GM19025 (cell line): ENCODE data around the gene VPS26B.
"Not testable (repeated sequence)": the region's sequence is repeated elsewhere in the genome, so short reads cannot be mapped to it uniquely, and the experiment has no call there.

ENCODE experiments used
- ATAC-seq: cut with Tn5 transposase; IDR thresholded peaks from one replicate; pipeline ENCODE4 v1.9.1; 2021; ENCODE audit warnings: mild to moderate bottlenecking, low read depth, moderate library complexity; ENCODE audit not compliant: unreplicated experiment

Gene VPS26B

DNA sequence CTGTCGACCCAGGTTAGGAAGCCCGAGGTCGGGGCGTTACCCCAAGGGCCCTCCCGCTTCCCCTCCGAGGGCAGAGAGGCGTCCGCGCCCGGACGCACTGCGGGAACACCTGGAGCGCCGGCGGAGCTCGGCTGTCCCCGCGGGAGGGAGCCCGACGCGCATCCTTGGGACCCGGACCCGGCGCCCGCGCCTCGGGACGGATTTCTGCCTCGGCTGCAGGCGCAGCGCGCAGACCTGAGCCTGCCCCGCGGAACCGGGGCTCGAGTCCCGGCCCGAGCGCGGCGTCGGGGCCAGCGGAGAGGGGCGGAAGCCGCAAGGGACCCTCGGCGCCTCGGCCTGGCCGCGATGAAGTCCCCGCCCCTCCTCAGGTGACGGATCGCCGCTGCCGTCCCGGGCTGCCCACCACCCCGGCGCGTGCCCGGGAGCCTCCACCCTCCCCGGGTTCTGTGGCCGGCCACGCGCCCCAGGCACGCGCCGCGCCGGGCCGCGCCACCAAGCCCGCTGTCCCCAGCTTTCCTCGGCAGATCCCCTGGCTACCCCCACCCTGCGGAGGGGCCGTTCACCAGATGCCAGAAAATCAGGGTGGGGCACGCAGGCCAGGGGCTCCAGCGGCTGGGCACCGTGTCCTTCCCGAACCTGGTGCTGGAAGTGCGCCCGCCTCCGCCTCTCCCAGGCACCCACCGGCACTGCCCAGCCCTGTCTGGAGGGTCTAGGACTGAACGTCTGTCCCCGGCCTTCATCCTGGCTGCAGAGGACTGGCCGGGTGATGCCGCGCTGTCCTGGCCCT is 52.1 kb downstream of the VPS26B start:
- no peak for ATAC-seq

DNA sequence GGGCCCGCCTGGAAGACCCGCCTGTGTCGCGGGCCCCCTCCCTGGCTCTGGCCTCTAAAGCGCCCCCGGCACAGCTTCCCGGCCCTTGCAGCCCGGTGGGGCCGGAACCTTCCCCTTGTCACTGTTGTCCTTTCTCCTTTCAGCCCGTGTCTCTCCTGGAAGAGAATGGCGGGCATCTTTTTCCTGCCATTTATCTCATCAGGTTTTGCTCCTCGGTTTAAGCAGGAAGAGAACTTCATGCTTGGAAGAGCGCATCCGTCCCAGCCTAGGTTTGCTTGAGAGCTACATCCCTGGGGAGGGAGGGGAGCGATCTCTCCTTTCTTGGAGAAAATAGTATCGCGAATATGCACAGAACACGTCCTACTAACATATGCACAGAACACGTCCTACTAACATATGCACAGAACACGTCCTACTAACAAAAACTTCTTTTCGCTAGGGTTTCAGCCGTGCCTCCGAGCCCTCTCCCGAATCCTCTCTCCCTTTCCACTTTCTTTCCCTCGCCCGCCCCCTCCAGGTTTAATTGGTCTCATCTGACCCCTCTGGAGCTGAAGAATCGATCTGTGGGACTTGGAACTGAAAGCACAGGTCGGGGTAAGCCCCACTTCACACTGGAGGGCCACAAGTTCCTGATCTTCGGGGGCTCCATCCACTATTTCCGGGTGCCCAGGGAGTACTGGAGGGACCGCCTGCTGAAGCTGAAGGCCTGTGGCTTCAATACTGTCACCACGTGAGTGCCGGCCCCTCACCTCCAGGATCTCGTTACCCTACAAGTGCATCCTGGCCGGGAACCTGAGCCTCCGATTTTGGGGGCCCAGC is 52.9 kb downstream of the VPS26B start:
- ATAC-seq: no peak

DNA sequence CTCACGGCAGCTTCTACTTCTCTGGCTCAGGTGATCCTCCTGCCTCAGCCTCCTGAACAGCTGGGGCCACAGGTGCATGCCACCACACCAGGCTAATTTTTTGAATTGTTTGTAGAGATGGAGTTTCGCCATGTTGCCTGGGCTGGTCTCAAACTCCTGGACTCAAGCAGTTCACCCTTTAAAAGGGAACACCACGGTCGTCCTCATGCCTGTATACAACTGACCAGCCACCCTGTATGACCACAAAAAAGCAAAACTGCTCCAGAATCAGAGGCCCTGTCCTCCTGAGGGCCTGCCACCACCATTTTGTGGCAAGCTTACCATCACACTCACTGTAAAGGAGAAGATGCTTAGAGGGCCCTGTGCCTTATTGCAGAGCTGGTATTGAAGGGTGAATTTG is 53.9 kb downstream of the VPS26B start:
- no peak for ATAC-seq

DNA sequence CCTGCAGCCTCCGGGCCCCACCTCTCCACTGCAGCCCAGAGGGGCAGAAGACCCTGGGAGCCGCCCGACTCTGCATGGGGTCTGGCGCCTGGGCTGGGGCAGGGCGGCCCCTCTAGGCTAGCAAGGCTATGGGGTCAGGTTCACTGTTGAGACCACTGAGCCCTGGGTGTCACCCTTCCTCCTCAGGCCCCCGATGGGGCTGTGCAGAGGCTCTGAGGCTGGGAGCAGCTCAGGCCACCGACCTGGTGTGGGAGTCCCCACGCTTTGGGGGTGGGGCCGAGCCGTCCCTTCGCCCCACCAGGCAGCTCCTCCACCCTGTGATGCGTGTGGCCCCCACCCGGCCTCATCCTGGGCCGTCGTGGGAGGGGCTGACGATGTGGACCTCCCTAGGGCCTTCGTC is 57.2 kb downstream of the VPS26B start:
- not testable (repeated sequence) for ATAC-seq

DNA sequence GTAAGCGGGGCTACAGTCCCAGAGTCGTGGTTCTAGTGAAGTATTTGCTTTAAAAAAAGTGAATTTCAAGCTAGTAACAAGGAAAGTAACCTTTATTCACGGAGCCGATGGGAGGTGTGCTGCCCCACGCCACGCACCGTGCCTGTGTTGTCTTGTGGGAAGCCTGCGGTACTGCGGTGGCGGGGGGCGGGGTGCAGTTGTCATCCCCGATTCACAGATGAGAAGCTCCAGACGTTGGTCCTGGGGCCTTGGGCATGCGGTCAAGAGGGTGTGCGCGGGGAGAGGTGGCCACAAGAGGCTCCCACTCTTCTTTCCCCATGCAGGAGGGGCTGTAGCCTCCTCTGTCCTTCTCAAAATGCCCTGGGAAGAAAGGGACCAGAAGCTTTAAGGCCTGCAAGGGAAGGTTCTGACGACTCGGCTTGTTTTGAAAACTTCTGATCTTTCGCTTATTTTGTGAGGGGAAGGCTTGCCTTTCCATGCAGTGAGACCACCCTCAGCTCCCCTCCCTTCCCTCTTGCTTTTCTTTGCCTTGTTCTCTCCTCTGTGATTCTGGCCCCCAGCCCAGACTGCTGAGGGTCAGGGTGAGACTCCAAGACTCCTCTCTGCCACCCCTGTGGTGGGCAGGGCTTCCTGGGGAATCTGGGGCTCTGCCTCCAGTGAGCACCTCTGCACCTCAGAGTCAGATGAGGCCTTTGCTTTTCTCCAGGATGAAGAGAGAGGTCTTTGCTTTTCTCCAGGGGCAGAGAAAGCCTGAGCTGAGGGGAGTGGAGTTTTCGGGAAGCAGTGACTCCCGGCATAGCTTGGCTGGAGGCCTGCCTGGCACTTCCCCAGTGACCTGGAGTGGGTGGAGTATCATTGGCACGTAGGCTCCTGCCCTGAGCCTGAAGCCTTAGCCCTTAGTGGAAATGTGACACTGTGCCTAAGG is 57.9 kb downstream of the VPS26B start:
- no peak for ATAC-seq

DNA sequence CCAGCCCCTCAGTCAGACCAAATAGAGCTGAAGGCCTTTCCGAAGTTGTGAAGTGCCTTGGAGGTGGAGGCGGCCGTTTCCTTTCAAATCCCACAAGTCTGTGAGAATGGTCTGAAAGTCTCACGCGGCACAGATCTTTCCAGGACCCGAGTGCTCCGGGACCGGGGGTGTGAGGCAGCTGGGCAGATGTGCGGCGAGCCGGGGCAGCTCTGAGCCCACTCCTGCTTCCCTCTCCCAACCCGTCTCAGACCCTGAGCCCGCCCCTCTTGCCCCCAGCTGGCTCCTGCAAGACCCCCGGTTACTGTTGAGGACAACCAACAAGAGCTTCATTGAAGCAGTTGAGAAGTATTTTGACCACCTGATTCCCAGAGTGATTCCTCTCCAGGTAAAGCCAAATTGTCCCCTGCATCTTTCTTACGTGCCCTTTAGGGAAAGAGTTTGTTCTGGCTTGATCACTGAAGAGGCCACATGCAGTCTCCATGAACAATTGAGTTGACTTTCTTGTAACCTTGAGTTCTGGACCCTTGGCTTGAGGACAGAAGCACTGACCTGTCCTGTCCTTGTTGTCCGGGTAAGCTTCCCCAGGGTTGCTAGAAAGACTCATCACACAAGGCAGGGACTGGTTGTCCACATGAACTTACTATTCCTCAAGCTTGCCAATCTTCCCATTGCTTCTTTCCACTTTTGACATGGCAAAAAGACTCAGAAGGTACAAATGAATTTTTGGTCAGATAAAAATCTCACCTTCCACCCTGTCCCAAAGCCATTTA is 59.2 kb downstream of the VPS26B start:
- ATAC-seq: no peak

DNA sequence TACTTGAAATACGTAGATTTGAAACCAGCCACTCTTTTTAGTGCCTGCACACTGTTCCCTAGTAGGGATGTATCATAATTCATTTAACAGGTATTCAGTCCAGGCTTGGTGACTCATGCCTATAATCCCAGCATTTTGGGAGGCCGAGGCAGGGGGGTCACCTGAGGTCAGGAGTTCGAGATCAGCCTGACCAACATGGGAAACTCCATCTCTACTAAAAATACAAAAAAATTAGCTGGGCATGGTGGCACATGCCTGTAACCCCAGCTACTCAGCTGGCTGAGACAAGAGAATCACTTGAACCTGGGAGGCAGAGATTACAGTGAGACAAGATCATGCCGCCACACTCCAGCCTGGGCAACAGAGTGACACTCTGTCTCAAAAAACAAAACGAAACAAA is 59.9 kb downstream of the VPS26B start:
- ATAC-seq: not testable (repeated sequence)

DNA sequence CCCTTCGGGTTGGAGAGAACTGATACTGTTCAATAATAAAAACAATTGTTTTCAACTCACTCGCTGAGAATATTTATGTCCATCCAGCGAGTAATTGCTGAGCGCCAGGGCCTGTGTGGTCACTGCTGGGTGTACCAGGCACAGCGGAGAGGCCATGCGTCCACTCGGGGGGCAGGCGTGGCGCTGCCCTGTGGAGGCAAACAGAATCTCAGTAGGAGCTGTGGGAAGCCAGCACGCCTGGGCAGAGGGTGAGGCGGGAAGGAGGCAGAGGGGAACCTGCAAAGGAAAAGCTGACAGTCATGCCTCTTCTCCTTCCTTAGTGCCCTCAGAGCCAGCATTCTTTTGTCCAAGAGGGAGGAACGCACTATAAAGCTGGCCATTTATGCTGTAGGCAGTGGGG is 63.1 kb downstream of the VPS26B start:
- no peak for ATAC-seq

DNA sequence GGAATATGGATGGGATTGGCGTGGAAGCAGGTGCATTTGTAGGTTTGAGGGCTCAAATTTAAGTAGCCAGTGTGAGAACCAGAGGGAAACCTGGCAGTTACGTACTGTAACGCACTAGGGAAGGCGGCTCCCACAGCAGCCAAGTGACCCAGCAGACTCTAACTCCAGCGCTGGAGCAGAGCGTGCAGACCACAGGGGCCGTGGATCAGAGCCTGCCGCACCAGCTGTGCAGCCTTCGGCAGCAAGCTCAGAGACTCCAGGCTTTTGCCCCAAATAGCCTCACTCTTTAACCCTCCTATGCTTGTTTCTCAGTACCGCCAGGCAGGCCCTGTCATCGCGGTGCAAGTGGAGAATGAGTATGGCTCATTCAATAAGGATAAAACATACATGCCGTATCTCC is 64.0 kb downstream of the VPS26B start:
- no peak for ATAC-seq

DNA sequence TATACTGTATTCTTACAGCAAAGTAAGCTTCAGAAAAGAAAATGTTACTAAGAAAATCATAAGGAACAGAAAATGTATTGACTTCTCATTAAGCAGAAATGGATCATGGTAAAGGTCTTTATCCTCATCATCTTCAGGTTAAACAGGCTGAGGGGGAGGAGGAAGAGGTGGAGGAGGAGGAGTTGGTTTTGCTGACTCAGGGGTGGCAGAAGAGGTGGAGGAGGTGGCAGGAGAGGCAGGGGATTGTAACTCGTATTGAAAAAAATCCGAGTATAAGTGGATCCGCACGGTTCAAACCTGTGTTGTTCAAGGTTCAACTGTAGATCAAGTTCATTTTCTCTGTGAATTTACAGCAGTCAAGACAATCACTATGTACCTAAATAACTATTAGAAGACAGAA is 64.7 kb downstream of the VPS26B start:
- no peak for ATAC-seq

DNA sequence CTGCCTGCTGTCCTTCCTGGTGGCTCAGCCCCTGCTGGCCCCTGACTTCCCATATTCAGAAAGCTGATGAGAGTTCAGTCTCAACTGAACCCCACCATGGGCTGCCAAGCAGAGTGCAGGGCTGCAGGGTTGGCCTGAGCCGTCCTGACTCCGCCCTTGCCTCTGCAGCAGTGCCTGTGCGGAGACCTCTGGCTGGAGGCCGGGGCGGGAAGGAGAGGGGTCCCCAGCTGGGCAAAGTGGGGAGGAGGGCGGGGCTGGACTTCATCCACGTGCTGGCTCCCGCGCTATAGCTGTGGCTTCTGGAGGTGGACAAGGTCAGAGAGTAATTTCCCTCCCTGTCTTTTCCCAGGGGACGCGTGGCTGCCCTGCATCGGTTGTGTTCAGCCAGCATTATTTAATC is 65.3 kb downstream of the VPS26B start:
- ATAC-seq: no peak

DNA sequence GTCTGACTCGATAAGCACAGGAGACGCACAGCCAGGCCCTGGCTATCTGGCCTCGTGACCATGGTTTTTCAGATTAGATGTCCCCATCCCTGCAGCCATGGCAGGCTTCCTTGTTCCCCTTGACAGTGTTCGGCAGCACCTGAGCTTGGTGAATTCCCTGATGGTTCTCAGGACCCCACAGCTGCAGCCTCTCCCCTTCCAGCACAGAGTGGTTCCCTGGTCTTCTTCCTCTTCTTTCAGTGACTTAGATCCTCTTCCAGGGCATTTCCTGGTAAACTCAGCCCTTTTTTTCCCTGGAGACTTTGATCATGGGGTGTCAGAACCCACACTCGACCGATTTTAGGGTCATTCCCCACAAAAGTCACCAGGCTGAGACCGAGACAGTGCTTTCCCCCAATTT is 66.2 kb downstream of the VPS26B start:
- ATAC-seq: no peak

DNA sequence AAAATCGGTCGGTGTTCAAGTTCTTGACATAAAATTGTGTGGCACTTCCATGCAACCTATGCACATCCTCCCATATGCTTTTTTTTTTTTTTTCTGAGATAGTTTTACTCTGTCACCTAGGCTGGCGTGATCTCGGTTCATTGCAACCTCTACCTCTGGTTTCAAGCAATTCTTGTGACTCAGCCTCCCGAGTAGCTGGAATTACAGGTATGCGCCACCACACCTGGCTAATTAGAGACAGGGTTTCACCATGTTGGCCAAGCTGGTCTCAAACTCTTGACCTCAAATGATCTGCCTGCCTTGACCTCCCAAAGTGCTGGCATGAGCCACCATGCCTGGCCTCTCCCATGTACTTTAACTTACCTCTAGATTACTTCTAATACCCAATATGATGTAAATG is 66.7 kb downstream of the VPS26B start:
- no peak for ATAC-seq

DNA sequence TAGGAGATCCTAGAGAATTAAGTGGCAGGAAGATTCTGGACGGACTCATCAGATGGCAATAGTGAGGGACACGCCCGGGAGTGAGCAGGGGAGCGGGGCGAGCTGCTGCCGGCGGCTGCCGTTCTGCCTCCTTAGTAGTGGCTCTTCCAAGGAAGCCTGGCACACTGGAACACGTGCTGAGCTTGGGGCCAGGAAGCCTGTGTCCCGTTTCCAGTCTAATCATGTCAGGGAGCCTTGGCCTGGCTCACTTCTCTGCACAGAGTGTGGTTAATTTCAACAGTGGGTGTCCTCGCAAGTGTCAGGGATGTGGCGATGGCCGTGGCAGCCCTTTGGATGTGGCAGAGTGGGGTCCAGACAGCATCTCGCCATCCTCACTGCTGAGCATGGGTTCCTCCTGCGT is 68.2 kb downstream of the VPS26B start:
- ATAC-seq: no peak

DNA sequence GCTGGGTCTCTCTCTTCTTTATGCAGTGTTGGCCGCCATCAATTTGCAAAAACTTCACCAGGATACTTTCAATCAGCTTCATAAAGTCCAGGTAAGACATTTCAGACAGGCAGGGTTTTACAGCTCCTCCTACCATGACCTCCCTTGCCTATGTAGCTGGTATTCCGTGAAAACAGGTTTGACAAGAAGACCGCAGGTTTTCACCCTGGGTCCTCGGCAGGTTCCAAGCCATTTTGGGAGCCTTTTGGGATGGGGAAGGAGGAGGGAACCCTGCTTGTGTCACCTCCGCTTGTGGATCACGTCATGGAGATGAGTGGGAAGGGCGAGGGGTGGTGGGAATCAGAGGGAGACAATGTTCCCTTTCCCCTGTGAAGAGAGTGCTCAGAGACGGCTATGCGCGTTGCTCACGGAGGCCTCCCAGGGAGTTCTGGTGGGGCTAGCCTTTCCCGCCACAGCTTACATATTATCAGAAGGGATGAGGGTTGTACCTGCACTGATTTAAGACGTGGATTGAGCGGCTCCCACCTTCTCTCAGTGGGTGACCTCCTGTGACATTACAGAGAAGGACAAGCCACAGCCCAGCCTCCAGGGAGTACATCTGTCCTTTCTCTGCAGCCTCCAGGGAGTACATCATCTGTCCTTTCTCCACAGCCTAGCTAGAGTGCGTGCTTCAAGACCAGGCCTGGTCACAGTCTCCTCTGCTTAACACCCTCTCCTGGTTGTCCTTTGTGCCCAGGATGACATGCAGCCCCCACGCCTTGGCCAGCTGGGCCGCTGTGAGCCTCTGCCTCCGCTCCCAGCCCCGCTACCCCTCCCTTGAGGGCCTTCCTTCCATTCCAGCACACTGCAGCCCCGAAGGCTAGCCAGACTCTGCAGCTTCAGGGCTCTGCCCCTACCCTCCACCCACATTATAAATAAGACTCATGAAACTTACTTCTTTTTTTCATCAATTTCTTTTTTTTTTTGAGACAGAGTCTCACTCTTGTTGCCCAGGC is 68.9 kb downstream of the VPS26B start:
- ATAC-seq: no peak

DNA sequence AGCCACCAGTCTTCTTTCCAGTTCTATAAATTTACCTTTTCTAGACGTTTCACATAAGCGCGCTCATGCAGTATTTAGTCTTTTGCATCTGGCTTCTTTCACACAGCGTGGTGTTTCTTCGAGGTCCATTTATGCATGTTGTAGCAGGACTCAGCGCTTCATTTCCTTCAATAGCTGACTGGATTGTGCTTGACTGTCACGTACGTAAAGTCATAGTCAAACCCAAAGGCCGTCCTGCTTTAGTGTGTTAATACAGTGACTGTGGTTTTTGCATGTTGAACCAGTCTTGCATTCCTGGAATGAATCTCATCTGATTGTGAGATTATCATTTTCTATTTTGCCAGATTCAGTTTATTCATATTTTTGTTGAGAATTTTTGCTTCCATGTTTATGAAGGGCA is 70.2 kb downstream of the VPS26B start:
- ATAC-seq: no peak
